HG03045 (cell line): ENCODE measurements around the gene RBM43.
"Not testable (repeated sequence)": the region's sequence is repeated elsewhere in the genome, so short reads cannot be mapped to it uniquely, and the experiment has no call there.

Experiments
- ATAC-seq: cut with Tn5 transposase; IDR thresholded peaks from one replicate; pipeline ENCODE4 v1.9.1; 2021; ENCODE audit warnings: mild to moderate bottlenecking, moderate library complexity; ENCODE audit not compliant: unreplicated experiment

RBM43 gene

DNA sequence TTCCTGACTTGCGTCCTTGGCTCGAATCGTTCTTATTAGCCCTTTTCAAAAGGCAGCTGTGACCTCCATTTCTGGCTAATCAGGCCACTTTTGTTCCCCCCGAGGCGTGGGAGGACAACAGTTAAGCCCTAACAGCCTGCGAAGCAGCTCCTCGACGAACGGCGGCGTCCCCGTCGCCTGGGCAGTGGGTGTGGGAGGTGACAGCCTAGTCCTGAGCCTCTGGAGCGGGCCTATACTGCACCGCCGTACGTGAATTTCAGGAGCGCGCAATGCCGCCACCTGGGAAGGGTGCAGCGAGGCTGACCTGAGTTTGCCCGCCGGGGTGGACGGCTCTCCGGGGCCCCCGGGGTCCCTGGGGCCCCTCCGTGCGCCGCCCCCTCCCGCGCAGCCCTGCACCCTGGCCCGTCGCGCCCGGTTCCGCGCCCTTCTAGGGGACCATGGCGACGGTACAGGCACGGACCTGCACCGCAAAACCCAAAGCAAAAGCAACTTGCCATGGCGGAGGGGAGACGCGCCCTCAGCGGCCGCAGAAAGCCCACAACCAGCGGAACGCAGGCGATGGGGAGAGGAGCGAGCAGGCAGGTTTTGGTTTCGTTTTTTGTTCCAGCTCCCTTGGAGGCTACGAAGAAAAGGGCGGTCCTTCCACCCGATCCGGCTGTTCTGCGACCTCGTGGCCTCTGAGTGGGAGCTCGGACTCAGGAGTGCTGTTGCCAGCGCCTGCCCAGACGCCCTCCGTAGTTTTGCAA, at the start of gene RBM43:
Gene RBM43, minus strand, starts transcription at position 633 of the 746 bp plus-strand sequence. Its CDS starts 136 bp downstream, at position 497.
- ATAC-seq: peak; percentile 95

GRCh38 chr2:151310313-151310712, 48.6 kb upstream of the RBM43 start:
- not testable (repeated sequence) for ATAC-seq

- ATAC-seq: no peak
These were observed 45.0 kb upstream of the RBM43 start for GRCh38 chr2:151306621-151307020.

DNA sequence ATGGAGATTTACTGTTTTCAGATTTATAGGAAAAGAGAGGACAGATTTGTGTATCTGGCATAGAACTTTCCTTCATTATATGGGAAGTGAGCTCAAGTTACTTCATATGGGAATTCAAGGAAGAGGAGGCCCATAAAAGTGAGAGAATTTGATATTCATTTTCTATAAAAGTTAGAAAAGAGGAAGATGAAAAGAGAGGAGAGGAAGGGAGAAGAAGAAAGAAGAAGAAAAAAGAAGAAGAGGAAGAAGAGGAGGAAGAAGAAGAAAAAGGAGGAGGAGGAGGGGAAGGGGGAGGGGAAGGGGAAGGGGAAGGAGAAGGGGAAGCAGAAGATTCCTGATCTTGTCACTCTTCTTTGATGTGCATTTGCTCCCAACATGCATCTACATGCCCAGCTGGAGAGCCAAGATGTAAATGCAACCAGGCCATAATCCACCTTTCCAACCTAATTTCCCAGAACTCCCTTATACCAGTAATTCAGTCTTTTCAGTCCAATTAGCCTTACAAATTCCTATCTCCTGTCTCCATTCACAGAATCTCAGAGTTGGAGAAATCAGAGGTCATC, 43.5 kb upstream of the RBM43 start:
- ATAC-seq: no peak

GRCh38 chr2:151302879-151303278, 41.2 kb upstream of the RBM43 start:
- no peak for ATAC-seq

DNA sequence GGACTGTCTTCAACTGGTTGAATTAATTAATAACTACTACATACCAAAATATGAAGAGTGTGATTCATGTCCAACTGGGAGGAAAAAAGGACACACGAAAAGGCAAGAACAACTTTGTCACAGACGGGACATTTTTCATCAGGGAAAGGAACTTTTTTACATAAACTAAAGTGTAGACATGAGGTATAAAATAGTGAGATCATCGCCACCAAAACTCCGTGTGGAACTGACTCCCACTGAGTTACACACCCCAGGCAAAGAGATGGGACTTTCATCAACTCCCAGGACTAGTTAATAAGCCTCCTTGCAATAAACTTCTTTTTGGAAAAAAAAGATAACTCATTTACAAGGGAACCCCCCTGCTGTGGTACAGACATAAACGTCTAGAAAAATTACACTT, 40.7 kb upstream of the RBM43 start:
- no peak for ATAC-seq

GRCh38 chr2:151299920-151300539, 38.4 kb upstream of the RBM43 start:
- ATAC-seq: no peak

- peak; percentile 67 for ATAC-seq
These were observed 36.2 kb upstream of the RBM43 start for GRCh38 chr2:151297882-151298281.

- ATAC-seq: not testable (repeated sequence)
These were observed 34.3 kb upstream of the RBM43 start for GRCh38 chr2:151295926-151296325.

GRCh38 chr2:151292546-151292945, 30.9 kb upstream of the RBM43 start:
- ATAC-seq: no peak

DNA sequence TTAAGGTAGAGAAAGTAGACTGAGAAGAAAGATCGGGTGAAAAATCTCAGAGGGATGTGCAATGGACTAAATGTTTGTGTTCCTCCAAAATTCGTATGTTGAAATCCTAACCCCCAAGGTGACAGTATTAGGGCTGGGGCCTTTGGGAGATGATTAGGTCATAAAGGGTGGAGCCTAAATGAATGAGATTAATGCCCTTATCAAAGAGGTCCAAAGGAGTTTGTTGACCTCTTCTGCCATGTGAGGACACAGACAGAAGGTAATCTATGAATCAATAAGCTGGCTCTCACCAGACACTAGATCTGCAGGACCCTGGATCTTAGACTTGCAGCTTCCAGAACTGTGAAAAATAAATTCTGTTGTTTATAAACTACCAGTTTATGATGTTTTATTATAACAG, 30.5 kb upstream of the RBM43 start:
- ATAC-seq: no peak

DNA sequence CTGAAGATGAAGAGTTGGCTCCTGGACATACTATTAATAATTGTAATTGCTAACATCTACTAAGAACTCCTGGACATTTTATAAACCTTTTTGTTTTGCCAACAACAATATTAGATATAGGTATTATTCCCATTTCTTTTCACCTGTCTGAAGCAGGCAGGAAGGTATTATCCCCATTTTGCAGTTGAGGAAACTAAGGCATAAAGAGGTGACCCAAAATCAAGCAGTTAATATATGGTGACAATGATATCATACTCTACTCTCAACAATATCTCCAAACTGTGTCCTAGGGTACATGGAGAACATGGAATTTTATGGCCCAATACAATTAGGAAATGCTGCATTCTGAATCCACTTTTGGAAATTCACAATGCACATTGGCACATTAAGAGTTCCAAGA, 29.6 kb upstream of the RBM43 start:
- no peak for ATAC-seq

DNA sequence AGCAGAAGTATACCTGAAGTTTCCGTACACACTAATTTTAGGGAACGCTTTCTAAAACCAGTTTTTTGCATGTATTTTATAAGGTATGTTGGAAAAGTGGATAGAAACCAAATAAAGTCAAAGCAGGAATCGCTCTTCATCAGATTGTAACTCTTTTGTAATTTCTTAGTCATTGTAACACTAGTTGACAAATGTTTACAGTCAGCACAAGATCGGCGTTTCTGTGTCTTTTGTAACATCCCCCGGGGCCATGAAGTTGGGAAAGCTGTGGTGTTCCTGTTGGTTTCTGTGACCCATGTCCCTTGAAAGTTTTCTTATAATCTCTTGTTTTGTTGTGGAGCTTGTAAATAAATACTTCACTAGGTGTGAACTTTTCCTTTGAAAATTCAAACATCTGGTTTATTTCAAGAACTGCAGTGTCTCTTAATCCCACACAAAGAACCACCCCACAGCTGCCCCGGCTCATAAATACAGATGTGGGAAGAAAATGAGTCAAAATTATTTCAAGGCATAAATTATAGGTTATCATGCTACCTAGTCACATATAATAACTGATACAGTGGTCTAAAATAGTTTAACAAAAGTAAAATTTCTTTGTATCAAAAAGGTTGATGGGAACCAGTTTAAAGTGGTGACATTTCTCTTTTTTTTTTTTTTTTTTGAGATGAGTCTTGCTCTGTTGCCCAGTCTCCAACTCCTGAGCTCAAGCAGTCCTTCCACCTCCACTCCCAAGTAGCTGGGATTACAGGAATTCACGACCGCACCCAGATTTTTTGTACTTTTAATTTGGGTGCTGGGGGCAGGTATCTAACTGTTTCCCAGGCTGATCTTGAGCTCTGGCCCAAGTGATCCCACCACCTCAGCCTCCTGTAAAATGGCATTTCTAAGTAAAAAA, 28.6 kb upstream of the RBM43 start:
- ATAC-seq: peak; percentile 15

DNA sequence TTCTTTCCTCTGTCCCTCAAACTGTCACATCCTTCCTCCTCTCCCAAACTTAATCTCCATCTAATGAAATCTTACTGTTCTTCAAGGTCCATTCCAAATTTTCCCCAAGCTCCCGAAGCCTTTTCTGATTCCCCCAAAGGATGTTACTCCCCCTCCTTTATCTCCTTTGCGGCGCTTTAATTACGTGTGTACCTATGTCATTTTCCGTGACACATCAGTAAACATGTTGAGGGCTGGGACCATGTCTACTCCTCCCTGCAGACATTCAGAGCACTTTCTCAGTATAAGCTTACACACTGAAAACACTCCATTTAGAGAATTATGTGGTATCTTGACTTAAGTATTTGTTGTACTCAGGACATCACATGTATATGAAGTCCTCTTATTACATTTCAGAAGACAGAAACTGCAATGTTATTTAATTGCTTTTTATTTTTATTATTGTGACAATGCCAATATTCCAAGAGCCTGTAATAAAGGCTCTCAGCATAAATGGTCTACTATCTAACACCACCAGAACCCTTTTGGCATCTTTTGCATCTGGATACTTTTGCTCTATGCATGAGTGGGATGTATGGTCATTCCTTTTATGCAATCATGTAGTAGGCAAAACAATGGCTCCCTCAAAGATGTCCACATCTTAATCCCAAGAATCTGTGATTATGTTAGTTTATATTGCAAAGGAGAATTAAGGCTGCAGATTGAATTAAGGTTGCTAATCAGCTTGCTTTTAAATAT, 26.0 kb upstream of the RBM43 start:
- no peak for ATAC-seq

DNA sequence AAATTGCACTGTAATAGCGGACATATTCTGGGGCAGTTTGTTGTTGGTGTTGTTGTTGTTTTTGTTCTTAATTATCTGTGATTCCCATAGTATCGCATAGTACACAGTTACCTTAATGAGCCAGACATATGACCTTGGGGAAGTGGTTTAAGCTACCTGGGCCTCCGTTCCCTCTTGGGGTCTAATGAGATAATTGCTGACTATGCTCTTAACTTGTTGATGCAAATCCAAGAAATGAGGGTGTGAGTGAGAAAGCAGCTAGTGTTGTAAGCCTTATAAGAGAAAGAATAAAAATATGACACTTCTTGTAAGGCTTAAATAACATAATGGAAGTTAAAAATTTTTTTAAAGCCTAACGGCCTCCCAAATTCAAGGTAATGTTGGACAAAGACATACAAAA, 20.7 kb upstream of the RBM43 start:
- ATAC-seq: no peak

GRCh38 chr2:151280271-151280670, 18.6 kb upstream of the RBM43 start:
- ATAC-seq: no peak

DNA sequence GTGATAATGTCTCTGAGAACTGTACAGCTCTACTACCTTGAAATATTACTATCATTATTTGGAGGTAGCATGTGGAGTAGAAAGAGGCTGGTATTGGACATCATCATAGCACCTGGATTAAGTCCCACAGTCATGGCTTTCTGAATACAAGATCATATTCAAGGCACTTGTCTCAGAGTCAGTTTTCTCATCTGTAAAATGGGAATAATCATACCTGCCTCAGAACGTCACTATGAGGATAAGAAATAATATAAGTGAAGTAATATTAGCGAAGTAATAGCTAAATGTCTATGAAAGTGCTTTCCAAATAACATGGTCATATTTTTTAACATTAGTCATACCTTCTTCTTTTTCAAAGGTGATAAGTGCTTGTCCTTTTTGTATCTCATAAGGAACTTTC, 16.8 kb upstream of the RBM43 start:
- no peak for ATAC-seq

DNA sequence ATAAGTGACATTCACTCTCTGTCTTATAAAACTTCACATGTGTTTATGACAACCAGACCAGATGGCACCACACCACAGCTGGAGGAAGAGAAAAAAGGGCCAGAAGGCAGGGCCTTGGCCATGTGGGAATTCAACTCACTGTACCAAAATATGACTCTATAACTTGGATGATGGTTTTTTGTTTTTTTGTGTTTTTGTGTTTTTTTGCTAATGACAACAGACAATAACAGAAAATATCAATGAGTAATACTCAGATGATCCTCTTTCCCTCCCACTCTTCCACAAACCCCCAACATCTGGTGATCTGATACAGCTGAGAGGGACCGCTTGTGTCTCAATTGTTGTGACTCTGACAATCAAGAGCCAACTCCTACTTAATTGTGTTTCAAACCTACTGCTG, 15.4 kb upstream of the RBM43 start:
- no peak for ATAC-seq

GRCh38 chr2:151275291-151275690, 13.6 kb upstream of the RBM43 start:
- no peak for ATAC-seq

DNA sequence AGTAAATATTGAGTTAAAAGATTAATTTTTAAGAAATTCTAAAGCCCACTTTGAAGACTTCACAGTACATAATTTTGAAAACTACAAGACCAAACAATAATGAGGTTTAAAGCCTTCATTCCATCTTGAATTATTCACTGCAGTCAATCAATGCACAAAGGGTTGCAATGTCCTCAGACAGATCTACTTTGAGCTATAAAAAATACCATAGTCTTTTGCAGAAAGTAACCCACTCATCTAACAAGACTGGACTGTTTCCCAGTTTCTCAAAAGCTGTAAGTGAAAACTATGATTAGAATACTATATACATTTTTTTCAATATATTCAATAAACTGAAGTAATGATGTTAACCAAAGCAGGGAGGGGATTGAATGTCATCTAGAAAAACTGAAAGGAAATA, 10.2 kb upstream of the RBM43 start:
- no peak for ATAC-seq
